ENCODE measurements around the gene TGM1.

TGM1 gene

GRCh38 chr14:24262821-24263733, at the start of gene TGM1:
Gene TGM1 (minus strand): TSS chr14:24263177. CDS start chr14:24262352, 825 bp downstream.
- no peak for DNase-seq

- no peak for DNase-seq
These were observed 49.0 kb upstream of the TGM1 start for GRCh38 chr14:24311837-24312615.

DNA sequence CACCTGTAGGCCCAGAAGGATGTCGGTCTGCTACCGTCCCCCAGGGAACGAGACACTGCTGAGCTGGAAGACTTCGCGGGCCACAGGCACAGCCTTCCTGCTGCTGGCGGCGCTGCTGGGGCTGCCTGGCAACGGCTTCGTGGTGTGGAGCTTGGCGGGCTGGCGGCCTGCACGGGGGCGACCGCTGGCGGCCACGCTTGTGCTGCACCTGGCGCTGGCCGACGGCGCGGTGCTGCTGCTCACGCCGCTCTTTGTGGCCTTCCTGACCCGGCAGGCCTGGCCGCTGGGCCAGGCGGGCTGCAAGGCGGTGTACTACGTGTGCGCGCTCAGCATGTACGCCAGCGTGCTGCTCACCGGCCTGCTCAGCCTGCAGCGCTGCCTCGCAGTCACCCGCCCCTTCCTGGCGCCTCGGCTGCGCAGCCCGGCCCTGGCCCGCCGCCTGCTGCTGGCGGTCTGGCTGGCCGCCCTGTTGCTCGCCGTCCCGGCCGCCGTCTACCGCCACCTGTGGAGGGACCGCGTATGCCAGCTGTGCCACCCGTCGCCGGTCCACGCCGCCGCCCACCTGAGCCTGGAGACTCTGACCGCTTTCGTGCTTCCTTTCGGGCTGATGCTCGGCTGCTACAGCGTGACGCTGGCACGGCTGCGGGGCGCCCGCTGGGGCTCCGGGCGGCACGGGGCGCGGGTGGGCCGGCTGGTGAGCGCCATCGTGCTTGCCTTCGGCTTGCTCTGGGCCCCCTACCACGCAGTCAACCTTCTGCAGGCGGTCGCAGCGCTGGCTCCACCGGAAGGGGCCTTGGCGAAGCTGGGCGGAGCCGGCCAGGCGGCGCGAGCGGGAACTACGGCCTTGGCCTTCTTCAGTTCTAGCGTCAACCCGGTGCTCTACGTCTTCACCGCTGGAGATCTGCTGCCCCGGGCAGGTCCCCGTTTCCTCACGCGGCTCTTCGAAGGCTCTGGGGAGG, 47.9 kb upstream of the TGM1 start, which contains the start of gene LTB4R:
TSS of gene LTB4R (plus strand) at position 857 of the 959 bp plus-strand sequence. CDS start 4,150 bp downstream, outside the sequence.
- no peak for DNase-seq

DNA sequence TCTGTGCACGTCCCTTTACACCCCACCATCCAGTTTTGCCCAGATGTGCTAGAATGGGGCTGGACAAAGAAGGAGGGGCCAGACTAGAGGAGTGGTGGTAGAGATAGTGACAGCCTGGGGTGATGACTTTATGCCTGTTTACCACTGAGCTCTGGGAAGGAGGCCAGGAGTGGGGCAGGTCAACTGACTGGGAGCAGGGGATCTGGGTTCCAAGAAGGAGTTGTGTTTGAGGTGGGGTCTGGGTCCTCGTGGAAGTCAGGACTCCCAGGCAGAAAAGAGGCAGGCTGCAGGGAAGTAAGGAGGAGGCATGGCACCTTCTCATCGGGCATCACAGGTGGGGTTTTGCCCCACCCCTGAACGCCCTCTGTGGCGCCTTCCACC, 47.3 kb upstream of the TGM1 start:
- DNase-seq = no peak

GRCh38 chr14:24309538-24310264, 46.7 kb upstream of the TGM1 start, which contains the start of gene LTB4R2:
Gene LTB4R2 (plus strand): TSS chr14:24310140. CDS start chr14:24310665, 525 bp downstream.
- DNase-seq = no peak

DNA sequence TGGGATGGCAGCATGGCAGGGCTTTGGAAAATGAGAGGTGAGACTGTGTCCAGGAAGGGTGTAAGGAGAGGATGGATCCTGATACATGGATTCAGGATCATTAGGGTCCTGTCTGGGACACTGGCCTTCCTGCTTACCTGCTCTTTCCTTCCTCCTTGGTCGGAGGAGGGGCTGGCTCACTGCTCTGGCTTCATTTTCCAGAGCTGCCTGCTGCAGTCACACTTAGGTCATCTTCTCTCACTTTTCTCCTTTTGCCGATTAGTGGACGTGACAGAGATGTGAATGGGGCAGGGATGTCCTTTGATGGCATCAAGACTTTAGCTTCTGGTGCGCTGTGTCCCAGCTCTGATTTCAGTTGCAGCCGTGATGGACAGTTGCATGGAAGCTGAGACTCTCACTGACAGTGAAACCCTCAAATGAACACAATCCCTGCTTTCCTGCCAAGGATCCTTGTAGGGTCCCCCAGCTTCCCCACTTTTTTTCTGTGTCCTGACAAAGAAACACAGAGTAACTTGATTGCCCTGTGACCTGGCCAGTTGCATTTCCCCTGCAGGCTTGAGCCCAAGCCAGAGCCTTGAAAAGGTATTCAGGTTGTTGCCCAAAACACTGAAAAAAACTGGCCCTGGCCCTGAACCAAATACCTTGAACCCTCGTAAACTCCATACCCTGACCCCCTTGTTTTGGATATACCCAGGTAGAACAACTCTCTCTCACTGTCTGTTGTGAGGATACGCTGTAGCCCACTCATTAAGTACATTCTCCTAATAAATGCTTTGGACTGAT, 45.6 kb upstream of the TGM1 start:
- no peak for DNase-seq

- no peak for DNase-seq
These were observed 44.8 kb upstream of the TGM1 start, which contains the start of gene CIDEB for GRCh38 chr14:24307575-24308341. Gene CIDEB (minus strand): TSS chr14:24307977. CDS start chr14:24307858, 119 bp downstream.

DNA sequence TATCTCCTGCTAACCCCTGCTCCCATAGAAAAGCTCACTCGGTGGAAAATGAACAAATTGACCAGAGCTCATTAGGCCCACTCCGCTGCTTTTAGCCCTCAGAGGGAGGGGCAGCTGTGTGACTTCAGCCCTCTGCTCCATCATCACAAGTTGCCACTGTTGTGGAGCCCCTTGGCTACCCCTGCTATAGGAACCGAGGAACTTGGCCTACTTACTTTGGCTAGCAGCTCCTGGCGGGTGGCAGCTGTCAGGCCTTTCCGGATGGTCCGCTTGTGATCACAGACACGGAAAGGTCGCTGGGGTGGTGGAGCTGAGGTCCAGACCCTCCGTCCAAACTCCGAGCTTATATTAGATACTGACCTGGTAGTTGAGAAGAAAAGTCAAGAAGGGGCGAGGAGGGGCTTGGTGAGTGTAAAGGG, 44.2 kb upstream of the TGM1 start:
- no peak for DNase-seq

GRCh38 chr14:24304019-24304387, 41.0 kb upstream of the TGM1 start:
- DNase-seq = no peak

DNA sequence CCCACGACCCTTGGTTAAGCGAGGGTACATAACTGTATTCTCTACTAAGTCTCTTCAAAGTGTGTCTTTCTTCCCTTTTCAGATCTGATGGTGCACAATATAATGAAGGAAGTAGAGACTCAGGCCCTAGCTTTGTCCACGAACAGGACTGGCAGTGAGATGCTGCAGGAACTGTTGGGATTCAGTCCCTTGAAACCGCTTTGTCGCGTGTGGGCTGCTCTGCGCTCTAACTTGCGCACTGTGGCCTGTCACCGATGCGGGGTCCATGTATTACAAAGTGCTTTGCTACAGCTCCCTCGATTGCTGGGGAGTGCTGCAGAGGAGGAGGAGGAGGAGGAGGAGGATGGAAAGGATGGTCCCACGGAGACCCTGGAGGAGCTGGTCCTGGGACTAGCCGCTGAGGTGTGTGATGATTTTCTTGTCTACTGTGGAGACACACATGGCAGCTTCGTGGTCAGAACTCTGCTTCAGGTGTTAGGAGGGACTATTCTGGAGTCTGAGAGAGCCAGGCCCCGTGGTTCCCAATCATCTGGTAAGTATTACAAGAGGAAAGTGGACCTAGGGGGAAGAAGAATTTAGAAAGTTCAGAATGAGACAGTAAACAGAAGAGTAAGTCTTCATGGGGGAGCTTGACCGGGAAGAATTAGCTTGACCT, 37.5 kb upstream of the TGM1 start:
- DNase-seq = no peak

- no peak for DNase-seq
These were observed 36.5 kb upstream of the TGM1 start, which contains the start of the genes DHRS1 and NOP9 for GRCh38 chr14:24299255-24300191. Gene DHRS1 (minus strand): TSS chr14:24299780. CDS start chr14:24299106, 674 bp downstream. Gene NOP9 (plus strand): TSS chr14:24299850. CDS start chr14:24299955, 105 bp downstream.

DNA sequence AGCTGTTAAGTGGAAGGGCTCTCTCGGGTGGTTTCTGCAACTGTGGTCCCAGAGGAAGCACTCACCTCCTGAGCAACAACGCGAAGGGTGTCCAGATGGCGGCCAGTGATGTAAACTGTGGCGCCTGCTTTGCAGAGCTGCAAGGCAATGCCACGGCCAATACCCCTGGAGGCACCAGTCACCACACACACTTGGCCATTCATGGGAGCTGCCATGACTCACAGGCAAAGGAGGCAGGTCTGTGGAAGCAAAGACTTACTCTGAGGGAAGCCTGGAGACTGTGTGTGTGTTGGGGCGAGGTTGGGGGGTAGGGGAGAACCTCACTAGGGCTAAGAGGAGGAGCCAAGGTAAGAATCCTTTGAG, 35.9 kb upstream of the TGM1 start:
- DNase-seq = no peak

GRCh38 chr14:24297190-24297964, 34.4 kb upstream of the TGM1 start:
- DNase-seq = no peak

DNA sequence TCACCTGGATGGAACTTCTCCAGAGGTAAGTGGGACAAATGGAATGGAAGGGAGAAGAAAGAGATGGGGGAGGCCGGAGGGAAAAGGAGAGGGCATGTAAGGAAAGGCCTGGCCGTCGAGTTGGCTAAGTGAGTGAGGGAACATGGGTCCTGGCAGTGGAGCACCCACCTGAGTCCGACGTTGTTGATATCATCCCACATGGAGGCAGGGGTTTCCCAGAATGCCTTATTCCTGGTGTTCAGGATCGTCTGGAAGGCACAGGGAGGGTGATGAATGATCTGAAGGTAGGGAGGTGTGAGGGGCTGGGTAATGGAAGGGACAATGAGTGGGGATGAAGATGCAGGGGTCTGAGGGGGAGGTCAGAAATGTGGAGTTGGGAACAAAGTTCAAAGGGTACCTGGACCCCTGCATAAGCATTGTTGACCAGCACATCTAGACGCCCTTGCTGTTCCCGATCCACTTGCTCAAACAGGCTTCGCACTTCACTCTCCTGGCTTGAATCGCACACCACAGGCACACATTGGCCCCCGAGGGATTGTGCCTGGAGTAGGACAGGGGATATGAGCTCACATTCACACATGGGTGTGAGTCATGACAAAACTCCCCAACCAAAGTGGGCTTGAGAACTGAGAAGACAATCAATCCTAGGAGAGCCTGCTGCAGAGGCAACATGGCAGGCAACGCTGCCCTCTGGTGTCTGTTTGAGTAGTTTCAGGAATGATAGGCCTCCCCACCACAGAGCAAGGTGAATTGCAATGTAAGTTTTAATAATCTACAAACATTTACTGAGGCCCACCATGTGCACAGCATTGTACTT, 33.6 kb upstream of the TGM1 start:
- DNase-seq = peak; percentile 21

GRCh38 chr14:24293525-24293924, 30.5 kb upstream of the TGM1 start:
- DNase-seq = no peak

GRCh38 chr14:24292118-24292807, 29.3 kb upstream of the TGM1 start:
- DNase-seq = no peak

Measured in NCI-H1436 treated with DMSO at 0.1 percent for 48 hours (cell line).